HL-60 (cell line): Measurements from ENCODE around the gene RAMACL.

Source experiments
- POLR2AphosphoS5 ChIP-seq: IDR thresholded peaks from 2 replicates; pipeline ENCODE4 v1.6.1; 2012; ENCODE audit warnings: low read depth
- TF ChIP-seq, protein P1 (sequence below): IDR thresholded peaks from one replicate; pipeline ENCODE4 v1.5.1; 2011; ENCODE audit warnings: low read length, control low read depth, inconsistent platforms; ENCODE audit not compliant: insufficient read depth

DNA sequence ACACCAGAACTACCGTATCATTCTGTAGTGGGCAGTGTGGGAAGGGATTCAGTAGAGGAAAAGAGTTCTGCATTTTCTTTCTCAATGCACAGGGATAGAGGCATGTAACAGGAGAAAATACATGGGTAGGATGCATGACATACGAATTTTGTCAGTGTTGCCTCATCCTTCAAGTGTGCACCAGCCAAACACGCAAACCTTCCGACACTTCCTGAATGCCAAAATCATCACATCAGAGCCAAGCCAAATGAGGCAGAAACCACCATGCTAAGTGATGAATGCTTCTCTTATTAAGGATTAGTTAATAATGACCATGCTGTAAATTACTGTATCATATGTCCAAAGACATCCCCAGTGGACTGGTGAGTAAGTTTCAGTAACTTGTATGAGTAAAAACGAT, 27.3 kb downstream of the RAMACL start:
- TF ChIP-seq, protein P1, sequence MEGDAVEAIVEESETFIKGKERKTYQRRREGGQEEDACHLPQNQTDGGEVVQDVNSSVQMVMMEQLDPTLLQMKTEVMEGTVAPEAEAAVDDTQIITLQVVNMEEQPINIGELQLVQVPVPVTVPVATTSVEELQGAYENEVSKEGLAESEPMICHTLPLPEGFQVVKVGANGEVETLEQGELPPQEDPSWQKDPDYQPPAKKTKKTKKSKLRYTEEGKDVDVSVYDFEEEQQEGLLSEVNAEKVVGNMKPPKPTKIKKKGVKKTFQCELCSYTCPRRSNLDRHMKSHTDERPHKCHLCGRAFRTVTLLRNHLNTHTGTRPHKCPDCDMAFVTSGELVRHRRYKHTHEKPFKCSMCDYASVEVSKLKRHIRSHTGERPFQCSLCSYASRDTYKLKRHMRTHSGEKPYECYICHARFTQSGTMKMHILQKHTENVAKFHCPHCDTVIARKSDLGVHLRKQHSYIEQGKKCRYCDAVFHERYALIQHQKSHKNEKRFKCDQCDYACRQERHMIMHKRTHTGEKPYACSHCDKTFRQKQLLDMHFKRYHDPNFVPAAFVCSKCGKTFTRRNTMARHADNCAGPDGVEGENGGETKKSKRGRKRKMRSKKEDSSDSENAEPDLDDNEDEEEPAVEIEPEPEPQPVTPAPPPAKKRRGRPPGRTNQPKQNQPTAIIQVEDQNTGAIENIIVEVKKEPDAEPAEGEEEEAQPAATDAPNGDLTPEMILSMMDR = no peak
- TF ChIP-seq POLR2AphosphoS5 = no peak
